IMR-90 (cell line): ENCODE measurements around the gene ZNF593. TPM values are rescaled to one million over a fixed set of nuclear protein-coding genes. Genes with fewer than 3 reads are reported as not detected.

Source experiments
- ATAC-seq: fragments of 200-7000 bp; cut with Tn5 transposase; 2 replicates; pipeline ENCODE4 v1.9.1; 2020; ENCODE audit warnings: low read depth, mild to moderate bottlenecking, moderate library complexity
- BruUV-seq: library from RNA; stranded (reverse); fragments of 400-500 nt; replicated peaks from 2 replicates; lab custom pipeline; 2021; lab: Mats Ljungman, UMichigan
- CTCF ChIA-PET: fragments of 300-600 bp; formaldehyde crosslinking; extraction: SDS; loops from one replicate; lab custom pipeline; 2021; ENCODE audit warnings: antibody characterized with exemption; lab: Yijun Ruan, JAX
- POLR2A ChIA-PET: fragments of 300-600 bp; sonication (Branson Sonifier 250); formaldehyde crosslinking; loops from one replicate; lab custom pipeline; 2022; ENCODE audit warnings: antibody characterized with exemption; ENCODE audit not compliant: unreplicated experiment; lab: Charles Lee
- DNase-seq: peaks from one replicate; pipeline ENCODE4 v3.0.0; 2013
- H2AFZ ChIP-seq: replicated peaks from 2 replicates; pipeline ENCODE3; 2013; ENCODE audit warnings: low read length, mild to moderate bottlenecking; ENCODE audit not compliant: poor library complexity
- H2AK5ac ChIP-seq: 2 replicates; pipeline ENCODE4 v1.6.1; 2013; ENCODE audit warnings: low read depth, low read length, inconsistent platforms
- H2AK9ac ChIP-seq: replicated peaks from 2 replicates; pipeline ENCODE3; 2013; ENCODE audit warnings: mild to moderate bottlenecking, low read depth, low read length, moderate library complexity; ENCODE audit not compliant: poor library complexity
- H2BK120ac ChIP-seq: 2 replicates; pipeline ENCODE4 v1.6.1; 2013; ENCODE audit warnings: low read depth, low read length, inconsistent platforms
- H2BK15ac ChIP-seq: 3 replicates; pipeline ENCODE4 v1.6.1; 2013; ENCODE audit warnings: low read depth, low read length, inconsistent platforms
- H2BK20ac ChIP-seq: 2 replicates; pipeline ENCODE4 v1.6.1; 2013; ENCODE audit warnings: low read depth, mild to moderate bottlenecking, inconsistent platforms, low read length, moderate library complexity
- H2BK5ac ChIP-seq: 2 replicates; pipeline ENCODE4 v1.6.1; 2013; ENCODE audit warnings: mild to moderate bottlenecking, low read depth, low read length, inconsistent platforms; ENCODE audit not compliant: poor library complexity, severe bottlenecking
- H3K14ac ChIP-seq: replicated peaks from 2 replicates; pipeline ENCODE4 v1.6.1; 2013; ENCODE audit warnings: low read depth, low read length, inconsistent platforms
- H3K18ac ChIP-seq: 2 replicates; pipeline ENCODE4 v1.6.1; 2013; ENCODE audit warnings: low read depth, low read length, control low read depth
- H3K23ac ChIP-seq: 2 replicates; pipeline ENCODE4 v1.6.1; 2013; ENCODE audit warnings: low read depth, low read length, inconsistent platforms
- H3K27ac ChIP-seq: 2 replicates; pipeline ENCODE4 v1.5.1; 2013; ENCODE audit warnings: mild to moderate bottlenecking, control low read depth, low read length; ENCODE audit not compliant: insufficient read depth
- H3K27me3 ChIP-seq: 2 replicates; pipeline ENCODE4 v1.6.1; 2013; ENCODE audit warnings: low read length; ENCODE audit not compliant: control insufficient read depth, insufficient read depth
- H3K36me3 ChIP-seq: 2 replicates; pipeline ENCODE4 v1.6.1; 2013; ENCODE audit warnings: low read length, mixed read lengths; ENCODE audit not compliant: control insufficient read depth, insufficient read depth
- H3K4ac ChIP-seq: 2 replicates; pipeline ENCODE4 v1.6.1; 2013; ENCODE audit warnings: low read depth, low read length, inconsistent platforms
- H3K4me1 ChIP-seq: 2 replicates; pipeline ENCODE4 v1.6.1; 2013; ENCODE audit warnings: low read length, mixed read lengths; ENCODE audit not compliant: control insufficient read depth, insufficient read depth
- H3K4me2 ChIP-seq: 2 replicates; pipeline ENCODE4 v1.6.1; 2013; ENCODE audit warnings: low read depth, mild to moderate bottlenecking, control low read depth, low read length, moderate library complexity
- H3K4me3 ChIP-seq: 2 replicates; pipeline ENCODE4 v1.5.1; 2013; ENCODE audit warnings: low read depth, mild to moderate bottlenecking, control low read depth, low read length, moderate library complexity; ENCODE audit not compliant: insufficient read depth
- H3K56ac ChIP-seq: 2 replicates; pipeline ENCODE4 v1.6.1; 2013; ENCODE audit warnings: low read length, inconsistent platforms; ENCODE audit not compliant: insufficient read depth; ENCODE audit errors: extremely low read depth
- H3K79me1 ChIP-seq, 2 experiments: 2 replicates each; pipeline ENCODE4 v1.6.1; 2013; ENCODE audit warnings: low read length in 2 of 2, inconsistent platforms in 1 of 2, low read depth in 1 of 2
- H3K9ac ChIP-seq: 2 replicates; pipeline ENCODE4 v1.6.1; 2013; ENCODE audit warnings: low read depth, low read length, control low read depth
- H3K9me1 ChIP-seq: 2 replicates; pipeline ENCODE4 v1.6.1; 2013; ENCODE audit warnings: low read length, inconsistent platforms; ENCODE audit not compliant: insufficient read depth
- H3K9me3 ChIP-seq: 2 replicates; pipeline ENCODE4 v1.6.1; 2013; ENCODE audit warnings: low read length; ENCODE audit not compliant: control insufficient read depth, insufficient read depth
- H4K20me1 ChIP-seq: 2 replicates; pipeline ENCODE4 v1.6.1; 2013; ENCODE audit warnings: low read length, inconsistent platforms; ENCODE audit not compliant: insufficient read depth
- H4K5ac ChIP-seq: 2 replicates; pipeline ENCODE4 v1.6.1; 2013; ENCODE audit warnings: mild to moderate bottlenecking, low read depth, low read length, control low read depth
- H4K8ac ChIP-seq, 2 experiments: 2 replicates each; pipeline ENCODE4 v1.6.1; 2013; ENCODE audit warnings: low read depth in 2 of 2, low read length in 2 of 2, control low read depth in 1 of 2, inconsistent platforms in 1 of 2
- H4K91ac ChIP-seq: 2 replicates; pipeline ENCODE4 v1.6.1; 2013; ENCODE audit warnings: low read depth, low read length, inconsistent platforms; ENCODE audit not compliant: insufficient read depth
- BHLHE40 ChIP-seq: fragments of 150-350 bp; IDR thresholded peaks from 2 replicates; pipeline ENCODE4 v1.6.1; 2016; ENCODE audit warnings: mild to moderate bottlenecking, low read depth, low read length
- CEBPB ChIP-seq: IDR thresholded peaks from 2 replicates; pipeline ENCODE4 v1.6.1; 2012; ENCODE audit warnings: low read depth, low read length, improper control_type of control experiment
- CHD1 ChIP-seq: IDR thresholded peaks from 2 replicates; pipeline ENCODE4 v1.6.1; 2012; ENCODE audit warnings: low read depth, low read length, improper control_type of control experiment
- CTCF ChIP-seq: conservative IDR thresholded peaks from 2 replicates; pipeline ENCODE4 v1.5.1; 2012; ENCODE audit warnings: mild to moderate bottlenecking, low read depth, low read length, improper control_type of control experiment
- ELK1 ChIP-seq: fragments of 150-350 bp; IDR thresholded peaks from 2 replicates; pipeline ENCODE4 v1.6.1; 2016; ENCODE audit warnings: low read depth, mild to moderate bottlenecking, low read length, moderate library complexity, borderline replicate concordance
- FOS ChIP-seq: fragments of 150-350 bp; IDR thresholded peaks from 2 replicates; pipeline ENCODE4 v1.6.1; 2016; ENCODE audit warnings: low read depth, low read length
- MAFK ChIP-seq: IDR thresholded peaks from 2 replicates; pipeline ENCODE4 v1.6.1; 2012; ENCODE audit warnings: low read depth, low read length, improper control_type of control experiment
- MAZ ChIP-seq: IDR thresholded peaks from 2 replicates; pipeline ENCODE4 v1.6.1; 2012; ENCODE audit warnings: low read depth, mild to moderate bottlenecking, low read length, improper control_type of control experiment, moderate library complexity, borderline replicate concordance
- MXI1 ChIP-seq: IDR thresholded peaks from 2 replicates; pipeline ENCODE4 v1.6.1; 2012; ENCODE audit warnings: low read depth, mild to moderate bottlenecking, low read length, moderate library complexity, borderline replicate concordance
- NFE2L2 ChIP-seq: fragments of 150-350 bp; IDR thresholded peaks from 2 replicates; pipeline ENCODE4 v1.6.1; 2016; ENCODE audit warnings: low read depth, mild to moderate bottlenecking, low read length
- POLR2A ChIP-seq: IDR thresholded peaks from 2 replicates; pipeline ENCODE4 v1.6.1; 2012; ENCODE audit warnings: mild to moderate bottlenecking, low read depth, low read length
- RAD21 ChIP-seq: IDR thresholded peaks from 2 replicates; pipeline ENCODE4 v1.6.1; 2012; ENCODE audit warnings: low read length, improper control_type of control experiment
- RCOR1 ChIP-seq: IDR thresholded peaks from 2 replicates; pipeline ENCODE4 v1.6.1; 2012; ENCODE audit warnings: mild to moderate bottlenecking, low read length, improper control_type of control experiment; ENCODE audit not compliant: insufficient replicate concordance
- RFX5 ChIP-seq: IDR thresholded peaks from 2 replicates; pipeline ENCODE4 v1.8.0; 2012; ENCODE audit warnings: low read depth, mild to moderate bottlenecking, low read length, moderate library complexity
- SMC3 ChIP-seq: fragments of 150-350 bp; IDR thresholded peaks from 2 replicates; pipeline ENCODE4 v1.6.1; 2016; ENCODE audit warnings: low read depth, mild to moderate bottlenecking, antibody characterized with exemption, low read length, moderate library complexity
- USF2 ChIP-seq: fragments of 150-350 bp; IDR thresholded peaks from 2 replicates; pipeline ENCODE4 v1.6.1; 2017; ENCODE audit warnings: mild to moderate bottlenecking, antibody characterized with exemption, low read length, low read depth
- WGBS, 2 experiments: methylation state at CpG; one replicate each; pipeline versions ENCODE4 v1.1.5 to v1.1.7; 2013; ENCODE audit warnings: missing lambda C conversion rate in 2 of 2; ENCODE audit not compliant: insufficient read length in 1 of 2; ENCODE audit errors: extremely low coverage in 2 of 2; 5-methylcytosine and 5-hydroxymethylcytosine counted together
- dilution Hi-C: fragments of 300-500 bp; cut with HindIII; formaldehyde crosslinking; loops from one replicate; pipeline ENCODE4 v1.14.3; 2018; ENCODE audit warnings: low sequenced_read_pairs; ENCODE audit not compliant: unreplicated experiment
- in situ Hi-C: fragments of 300-500 bp; cut with MboI; formaldehyde crosslinking; loops from 3 replicates; pipeline ENCODE4 v1.14.3; 2019; ENCODE audit warnings: low sequenced_read_pairs, inconsistent platforms, mixed read lengths
- intact Hi-C: fragments of 100-400 bp; cut with micrococcal nuclease; formaldehyde crosslinking; loops from 2 replicates; pipeline ENCODE4 v1.10.0; 2022
- polyA plus RNA-seq, 3 experiments: library from polyadenylated mRNA; depleted of rRNA; stranded (reverse); fragments of >200 nt; gene quantifications; 2 replicates each; pipeline ENCODE4 v1.2.3, GENCODE V29; 2012; ENCODE audit warnings: low replicate concordance in 1 of 3
- total RNA-seq: library from RNA; depleted of rRNA; stranded (reverse); fragments of >200 nt; gene quantifications from 2 replicates; pipeline ENCODE4 v1.2.3, GENCODE V29; 2012

The ZNF593 gene
- total and polyA plus RNA-seq, 2 of the 4 experiments (the other 2 are of a cell fraction), result 22.2 to 57.7 TPM

- no peaks in the 10 kb centered on the region for H3K9me3 ChIP-seq
- no peak overlapping the region for H3K27ac ChIP-seq
- in situ Hi-C loops (no loop called here), dilution Hi-C loops (no loop called here), intact Hi-C loops (no loop called here)
- H3K9me1 ChIP-seq, result no peaks in the 10 kb centered on the region
- H3K4me3 ChIP-seq, result no peak overlapping the region
- no peak overlapping the region for H3K14ac ChIP-seq
- H3K79me1 ChIP-seq, result no peaks in the 10 kb centered on the region
- H3K36me3 ChIP-seq, result no peaks in the 10 kb centered on the region
- H4K8ac ChIP-seq, result no peak overlapping the region
- H2BK120ac ChIP-seq, result no peak overlapping the region
- no peak overlapping the region for H2AFZ ChIP-seq
- peaks cover 11% of the 10 kb centered on the region for H3K27me3 ChIP-seq
- ChIA-PET POLR2A (no interaction called here), CTCF (no interaction called here)
- H3K18ac ChIP-seq, result no peak overlapping the region
- 0 out of 2 replicates have a peak, but pooled peaks cover under 1% of the 10 kb centered on the region for H3K4me1 ChIP-seq
- no peak overlapping the region for H2BK5ac ChIP-seq
- H3K56ac ChIP-seq, result no peak overlapping the region
- BruUV-seq, result no TSS peak
- no peak overlapping the region for H4K5ac ChIP-seq
- no peak overlapping the region for H4K91ac ChIP-seq
- no peak overlapping the region for H3K23ac ChIP-seq
- H4K20me1 ChIP-seq, result no peaks in the 10 kb centered on the region
- no peak overlapping the region for H3K4me2 ChIP-seq
- no peak overlapping the region for H3K4ac ChIP-seq
- no peak overlapping the region for H3K9ac ChIP-seq
- no peak overlapping the region for H2BK20ac ChIP-seq
- TF ChIP-seq POLR2A (no peak), MXI1 (no peak), RAD21 (no peak), BHLHE40 (no peak), SMC3 (no peak), MAZ (no peak), ELK1 (no peak), USF2 (no peak), NFE2L2 (no peak), CTCF (no peak), RFX5 (no peak), MAFK (no peak), CEBPB (no peak), RCOR1 (no peak), CHD1 (no peak), FOS (no peak)
- H2AK5ac ChIP-seq, result no peak overlapping the region
- no peak overlapping the region for H2BK15ac ChIP-seq
- 50% methylated on average over 2 of the region's 5 CpGs; no CpG with 5 or more reads in 1 of the 2 experiments for WGBS, 2 experiments
- no peak overlapping the region for H2AK9ac ChIP-seq
- ATAC-seq (no peak), DNase-seq (no peak)
Observed at GRCh38 chr1:26132128-26132833, 37.4 kb upstream of the ZNF593 start.
